ENCODE data around the gene ARIH2.
A peak's percentile ranks its signal among the peaks of the same experiment; 100 is the strongest.

The ARIH2 gene

DNA sequence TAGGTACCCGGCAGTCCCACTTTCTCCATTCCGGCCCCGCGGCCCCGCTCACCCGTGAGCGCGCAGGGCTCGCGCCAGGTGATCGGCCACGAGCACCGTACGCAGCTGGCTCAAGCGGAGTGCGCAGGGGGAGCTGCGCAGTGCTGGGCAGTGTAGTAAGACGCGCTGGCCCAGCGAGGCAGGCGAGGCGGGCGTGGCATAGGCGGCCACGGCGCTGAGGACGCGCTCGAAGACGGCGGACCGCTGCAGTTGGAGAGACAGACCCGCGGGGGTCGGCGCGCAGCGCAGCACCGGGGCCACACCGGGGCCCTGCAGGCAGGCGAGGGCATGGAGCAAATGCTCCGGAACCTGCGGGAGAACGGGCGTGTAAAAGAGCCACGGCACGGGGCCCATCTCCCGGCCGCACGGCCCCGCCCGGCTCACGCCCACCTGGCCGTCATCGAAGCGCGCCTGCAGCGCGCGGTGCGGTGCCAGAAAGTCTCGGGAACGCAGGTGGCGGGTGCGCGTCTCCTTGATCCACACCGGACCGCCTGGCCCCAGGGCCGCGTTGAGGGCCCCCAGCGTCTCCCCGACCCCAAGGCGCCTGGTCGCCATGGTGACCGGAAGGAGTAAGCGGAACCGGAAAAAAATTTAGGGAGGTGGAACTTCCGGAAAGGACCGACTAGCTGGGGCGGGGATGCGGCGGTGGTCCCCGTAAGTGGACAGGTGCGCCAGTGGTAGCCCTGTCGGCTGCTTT, 99.5 kb downstream of the ARIH2 start, which contains the start of gene DALRD3:
Gene DALRD3, minus strand, starts transcription at position 610 of the 736 bp plus-strand sequence. Its CDS starts 16 bp downstream, at position 594.
- TF ChIP-seq, protein P1, sequence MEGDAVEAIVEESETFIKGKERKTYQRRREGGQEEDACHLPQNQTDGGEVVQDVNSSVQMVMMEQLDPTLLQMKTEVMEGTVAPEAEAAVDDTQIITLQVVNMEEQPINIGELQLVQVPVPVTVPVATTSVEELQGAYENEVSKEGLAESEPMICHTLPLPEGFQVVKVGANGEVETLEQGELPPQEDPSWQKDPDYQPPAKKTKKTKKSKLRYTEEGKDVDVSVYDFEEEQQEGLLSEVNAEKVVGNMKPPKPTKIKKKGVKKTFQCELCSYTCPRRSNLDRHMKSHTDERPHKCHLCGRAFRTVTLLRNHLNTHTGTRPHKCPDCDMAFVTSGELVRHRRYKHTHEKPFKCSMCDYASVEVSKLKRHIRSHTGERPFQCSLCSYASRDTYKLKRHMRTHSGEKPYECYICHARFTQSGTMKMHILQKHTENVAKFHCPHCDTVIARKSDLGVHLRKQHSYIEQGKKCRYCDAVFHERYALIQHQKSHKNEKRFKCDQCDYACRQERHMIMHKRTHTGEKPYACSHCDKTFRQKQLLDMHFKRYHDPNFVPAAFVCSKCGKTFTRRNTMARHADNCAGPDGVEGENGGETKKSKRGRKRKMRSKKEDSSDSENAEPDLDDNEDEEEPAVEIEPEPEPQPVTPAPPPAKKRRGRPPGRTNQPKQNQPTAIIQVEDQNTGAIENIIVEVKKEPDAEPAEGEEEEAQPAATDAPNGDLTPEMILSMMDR (IDR thresholded peaks at IDR 0.05; ENCODE audit: low read depth, low read length), result no peak
- no peak for DNase-seq (ENCODE audit: extremely low read depth, low read depth)

DNA sequence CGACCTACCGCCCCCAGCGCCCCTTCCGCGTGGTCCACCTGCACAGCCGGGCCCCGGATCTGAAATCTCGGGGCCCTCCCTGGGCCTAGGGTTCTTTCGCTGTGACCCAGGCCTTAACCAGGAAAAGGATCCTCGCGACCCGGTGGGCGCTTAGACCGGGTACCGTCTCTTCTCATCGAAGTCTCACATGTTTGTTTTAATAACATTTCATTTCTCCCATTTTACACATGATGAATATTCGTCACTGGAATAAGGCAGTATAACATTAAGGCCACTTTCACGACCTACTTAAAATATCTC, 100.0 kb downstream of the ARIH2 start:
- DNase-seq (ENCODE audit: extremely low read depth, low read depth), result no peak
- TF ChIP-seq, protein P1 (IDR thresholded peaks at IDR 0.05; ENCODE audit: low read depth, low read length), result no peak

DNA sequence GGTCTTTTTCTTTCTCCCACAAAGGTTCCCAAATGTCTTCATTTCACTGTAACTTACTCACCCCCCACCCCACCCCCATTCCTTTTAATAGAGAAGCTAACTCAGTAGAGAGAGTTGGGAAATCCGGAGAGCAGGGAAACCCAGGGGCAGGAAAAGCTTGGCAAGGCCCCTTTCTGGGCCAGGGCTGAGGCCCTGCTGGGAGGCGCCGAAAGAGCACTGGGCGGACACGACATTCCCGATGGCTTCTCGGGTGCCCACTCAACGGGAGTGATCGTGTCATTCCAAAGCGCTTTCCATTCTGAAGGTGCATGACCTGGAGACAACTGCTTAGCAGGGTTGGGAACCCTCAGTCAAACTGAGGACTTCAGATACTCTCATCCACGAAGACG, 101.3 kb downstream of the ARIH2 start:
- TF ChIP-seq, protein P1 (IDR thresholded peaks at IDR 0.05; ENCODE audit: low read depth, low read length), result no peak
- no peak for DNase-seq (ENCODE audit: extremely low read depth, low read depth)

DNA sequence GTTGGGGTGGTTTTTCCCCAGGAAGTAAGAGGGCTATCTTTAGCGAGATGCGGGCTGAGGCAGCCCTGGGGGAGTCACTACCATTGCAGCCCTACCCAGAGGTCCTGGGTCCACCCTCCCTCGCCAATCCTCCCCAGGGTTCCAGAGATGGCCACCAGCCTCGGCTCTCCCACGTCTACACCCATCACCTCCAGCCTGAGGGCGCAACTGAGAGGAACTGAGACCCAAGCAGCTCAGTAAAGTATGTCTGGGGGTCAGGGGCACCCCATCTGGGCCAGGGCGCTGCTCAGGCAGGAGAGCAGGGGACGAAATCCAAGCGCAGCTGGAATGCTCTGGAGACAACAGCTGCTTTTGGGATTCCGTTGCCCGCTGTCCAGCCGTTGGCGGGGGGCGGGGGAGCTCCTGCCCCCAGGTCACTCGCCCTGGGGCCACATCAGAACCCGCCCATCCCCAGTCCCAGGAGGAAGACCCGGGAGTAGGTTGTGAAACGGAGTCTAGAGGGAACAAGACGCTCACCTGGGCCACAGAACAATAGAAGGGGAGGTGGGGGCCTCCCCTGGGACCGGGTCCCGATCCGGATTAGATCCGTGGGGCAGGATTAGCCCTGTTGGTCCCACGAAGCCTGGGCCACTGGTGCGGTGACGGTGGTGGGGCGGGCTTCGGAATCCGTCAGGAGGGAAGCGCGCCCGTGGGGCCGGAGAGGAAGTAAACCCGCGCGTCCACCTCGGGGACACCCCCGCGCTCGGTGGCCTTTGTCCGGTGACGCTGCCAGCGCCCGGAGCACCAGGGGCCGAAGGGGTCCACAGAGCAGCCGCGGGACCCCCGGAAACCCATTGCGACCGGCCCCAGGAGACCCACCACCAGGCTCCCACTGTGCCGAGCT, 101.9 kb downstream of the ARIH2 start:
- no peak for DNase-seq (ENCODE audit: extremely low read depth, low read depth)
- TF ChIP-seq, protein P1 (IDR thresholded peaks at IDR 0.05; ENCODE audit: low read depth, low read length), result no peak

DNA sequence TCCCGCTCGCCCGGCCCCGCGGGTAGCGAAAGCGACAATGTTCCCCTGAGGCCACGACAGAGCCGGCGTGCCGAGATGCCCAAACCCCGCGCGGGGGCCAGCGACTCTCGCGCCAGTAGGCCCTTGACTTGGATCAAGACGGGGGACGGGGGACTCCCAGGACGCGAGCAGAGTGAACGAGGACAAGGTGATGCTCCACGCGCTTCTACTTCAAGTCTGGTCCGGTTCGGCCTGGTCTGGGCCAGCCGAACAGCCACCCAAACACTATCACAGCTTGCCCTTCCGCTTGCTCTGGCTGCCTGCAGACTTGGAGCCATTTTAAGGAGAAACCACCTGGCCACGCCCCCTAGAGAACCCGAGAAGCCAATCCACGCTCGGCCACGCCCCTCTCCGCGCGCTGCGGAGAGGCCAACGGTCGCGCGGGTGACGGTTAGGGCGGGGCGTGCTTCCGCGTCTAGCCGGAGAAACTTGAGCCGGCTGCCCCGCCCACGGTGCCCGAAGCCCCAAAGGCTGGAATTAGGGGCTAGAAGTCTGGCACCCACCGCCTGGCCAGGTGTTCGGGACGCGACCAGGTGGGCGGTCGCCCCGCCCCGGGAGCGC, 102.7 kb downstream of the ARIH2 start:
- peak; percentile 94 for DNase-seq (ENCODE audit: extremely low read depth, low read depth)
- TF ChIP-seq, protein P1 (IDR thresholded peaks at IDR 0.05; ENCODE audit: low read depth, low read length), result no peak

DNA sequence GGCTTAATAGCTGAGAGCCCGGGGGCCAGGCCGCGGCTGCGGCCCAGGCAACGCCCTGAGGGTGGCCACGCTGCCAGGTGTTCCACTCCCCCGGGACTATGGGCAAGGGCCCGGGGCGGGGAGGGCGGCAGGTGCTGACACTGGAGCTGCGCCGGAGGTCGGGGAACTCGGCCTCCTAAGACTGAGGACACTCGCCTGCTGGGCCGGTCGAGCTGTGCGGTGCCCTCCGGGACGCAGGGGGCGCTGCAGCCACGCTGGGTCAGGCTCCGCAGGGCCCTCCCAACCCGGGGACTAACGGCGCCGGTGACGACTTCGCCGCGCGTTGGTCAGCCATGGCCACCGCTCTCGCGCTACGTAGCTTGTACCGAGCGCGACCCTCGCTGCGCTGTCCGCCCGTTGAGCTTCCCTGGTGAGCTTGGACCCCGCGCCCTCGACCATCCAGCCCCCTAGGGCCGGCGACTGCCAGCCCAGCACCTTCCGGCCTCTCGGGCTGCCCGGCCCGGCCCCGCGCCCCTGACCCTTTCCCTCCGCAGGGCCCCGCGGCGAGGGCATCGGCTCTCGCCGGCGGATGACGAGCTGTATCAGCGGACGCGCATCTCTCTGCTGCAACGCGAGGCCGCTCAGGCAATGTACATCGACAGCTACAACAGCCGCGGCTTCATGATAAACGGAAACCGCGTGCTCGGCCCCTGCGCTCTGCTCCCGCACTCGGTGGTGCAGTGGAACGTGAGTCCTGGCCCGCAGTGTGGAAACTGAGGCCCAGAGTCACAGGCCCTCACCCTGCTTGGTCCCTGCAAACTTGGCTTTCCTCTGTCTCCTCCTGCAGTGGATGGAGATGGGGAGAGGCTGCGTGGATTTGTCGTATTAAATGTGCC, 103.4 kb downstream of the ARIH2 start, which contains the start of gene NDUFAF3:
Gene NDUFAF3, plus strand, starts transcription at position 309 of the 875 bp plus-strand sequence. Its CDS starts 24 bp downstream, at position 333.
- peak; percentile 80 for DNase-seq (ENCODE audit: extremely low read depth, low read depth)
- TF ChIP-seq, protein P1 (IDR thresholded peaks at IDR 0.05; ENCODE audit: low read depth, low read length), result peak; percentile 91
